Activated T-helper 9 cell treated with anti-CD3 and anti-CD28 coated beads, Interleukin-2, amount 50 U/mL, for 16 hours (primary cell): ENCODE measurements around the gene MAP2K3.
"Not testable (repeated sequence)": the region's sequence is repeated elsewhere in the genome, so short reads cannot be mapped to it uniquely, and the experiment has no call there.

Experiments
- DNase-seq: peaks from one replicate; pipeline ENCODE4 v3.0.0-alpha.2; 2020; ENCODE audit warnings: low read depth

Gene MAP2K3

GRCh38 chr17:21328778-21329177 is 44.3 kb downstream of the MAP2K3 start:
- not testable (repeated sequence) for DNase-seq

DNA sequence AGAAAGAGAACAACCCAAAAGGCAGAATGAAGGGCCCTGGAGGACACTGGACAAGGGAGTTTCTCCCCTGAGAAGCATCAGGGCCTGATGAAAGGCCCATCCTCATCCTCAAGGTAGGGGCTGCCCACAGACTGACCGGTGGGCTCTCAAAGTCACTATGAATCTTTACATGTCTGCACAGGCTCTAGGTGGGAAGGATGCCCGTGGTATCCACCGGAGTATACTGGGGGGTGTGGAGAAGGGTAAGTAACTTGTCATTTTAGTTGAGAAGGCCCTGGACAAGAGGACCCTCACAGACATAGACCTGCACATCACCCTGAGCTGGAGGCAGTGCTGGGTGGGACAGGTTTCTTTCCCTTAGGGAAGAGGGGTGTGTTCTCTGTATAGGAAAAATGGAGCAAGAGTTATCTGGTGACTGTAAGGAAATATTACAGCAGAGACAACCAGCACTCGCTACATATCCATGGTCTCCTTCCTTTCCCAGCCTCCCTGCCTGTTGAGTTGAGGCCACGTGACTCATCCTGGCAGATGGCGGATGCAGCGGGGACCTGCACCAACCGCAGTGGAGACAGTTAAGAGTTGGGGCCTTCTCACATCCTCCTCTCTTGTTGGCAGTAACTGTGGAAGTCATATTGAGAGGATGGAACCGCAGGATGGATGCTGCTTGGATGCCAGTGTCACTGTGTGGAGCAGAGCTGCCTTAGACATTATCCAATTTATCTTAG is 46.1 kb downstream of the MAP2K3 start:
- DNase-seq, result no peak

GRCh38 chr17:21336541-21337294 is 52.2 kb downstream of the MAP2K3 start:
- DNase-seq, result not testable (repeated sequence)

GRCh38 chr17:21337981-21338625 is 53.6 kb downstream of the MAP2K3 start:
- DNase-seq, result not testable (repeated sequence)

DNA sequence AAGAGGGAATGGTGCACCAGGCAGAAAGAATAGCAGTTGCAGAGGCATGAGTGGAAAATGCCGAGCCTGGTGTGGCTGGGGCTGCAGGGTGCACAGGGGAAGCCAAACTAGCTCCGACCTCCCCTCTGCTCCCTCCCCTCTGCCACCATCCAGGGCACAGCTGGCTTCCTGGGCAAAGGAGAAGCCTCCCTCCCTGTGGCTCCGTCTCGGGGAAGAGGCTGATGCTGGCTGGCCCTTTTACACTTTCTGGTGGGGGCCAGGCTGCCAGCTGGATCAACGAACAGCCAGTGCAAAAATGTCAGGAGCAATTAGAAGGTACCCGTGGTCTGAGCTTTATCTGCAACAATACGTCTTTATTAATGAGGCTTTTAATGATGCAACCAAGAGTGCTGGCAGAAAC is 54.5 kb downstream of the MAP2K3 start:
- no peak for DNase-seq

GRCh38 chr17:21339571-21339970 is 55.1 kb downstream of the MAP2K3 start:
- DNase-seq, result not testable (repeated sequence)

DNA sequence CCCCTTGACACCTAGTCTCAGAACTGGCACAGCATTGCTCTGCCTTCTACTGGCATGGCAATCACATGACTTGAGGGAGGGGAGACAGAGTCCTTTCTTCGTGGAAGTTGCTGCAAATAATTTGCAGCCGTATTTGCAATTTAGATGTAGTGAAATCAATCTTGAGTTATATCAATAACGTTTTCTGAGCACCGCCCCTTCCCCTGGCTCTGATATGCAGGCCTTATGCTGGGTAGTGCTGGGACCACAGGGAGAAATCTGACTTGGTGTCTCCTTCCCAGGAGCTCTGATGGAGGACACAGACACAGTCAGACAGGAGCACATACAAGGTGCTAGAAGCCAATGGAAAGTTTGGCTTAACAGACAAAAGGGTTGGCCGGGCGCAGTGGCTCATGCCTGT is 55.9 kb downstream of the MAP2K3 start:
- not testable (repeated sequence) for DNase-seq

- not testable (repeated sequence) for DNase-seq
These were observed 56.8 kb downstream of the MAP2K3 start for GRCh38 chr17:21341279-21341678.

GRCh38 chr17:21341925-21342540 is 57.5 kb downstream of the MAP2K3 start:
- not testable (repeated sequence) for DNase-seq

DNA sequence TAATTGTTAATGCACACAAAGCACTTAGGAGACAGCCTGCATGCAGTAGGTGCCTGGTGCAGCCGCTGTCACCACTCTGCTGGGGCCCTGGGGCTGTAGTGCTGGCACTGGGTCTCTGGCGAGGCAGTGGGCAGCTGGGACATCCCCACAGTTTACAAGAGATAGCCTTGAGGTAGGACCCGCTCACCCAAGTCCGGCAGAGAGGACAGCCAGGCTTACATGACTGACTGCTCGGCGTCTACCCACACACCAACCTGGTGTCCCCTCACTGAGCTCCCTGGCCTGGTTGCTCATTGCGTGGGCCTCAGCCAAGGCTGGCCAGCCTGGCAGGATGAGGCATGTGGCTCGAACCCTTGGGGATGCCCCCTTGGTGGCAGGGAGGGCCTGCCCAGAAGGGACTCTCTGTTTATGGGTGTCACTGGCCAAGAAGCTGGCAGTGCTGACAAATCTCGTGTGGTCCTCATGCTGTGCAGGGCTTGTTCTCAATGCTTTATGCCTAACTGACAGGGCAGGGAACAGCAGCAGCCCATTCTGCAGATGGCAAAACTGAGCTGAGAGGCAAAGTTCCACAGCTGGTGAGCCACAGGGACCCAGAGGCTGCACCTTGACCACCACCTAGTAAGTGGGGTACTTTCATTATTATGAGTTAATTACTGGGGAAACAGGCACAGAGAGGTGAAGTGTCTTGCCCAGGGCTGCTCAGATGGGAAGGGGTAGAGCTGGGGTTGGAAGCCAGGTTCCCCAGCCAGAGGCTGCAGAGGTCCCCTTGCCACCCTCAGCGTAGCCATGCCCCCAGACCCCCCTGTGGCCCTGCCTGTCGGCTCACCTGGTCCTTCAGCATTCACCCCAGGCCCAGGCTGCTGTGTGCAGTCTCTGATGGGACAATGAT is 58.8 kb downstream of the MAP2K3 start:
- DNase-seq, result not testable (repeated sequence)

DNA sequence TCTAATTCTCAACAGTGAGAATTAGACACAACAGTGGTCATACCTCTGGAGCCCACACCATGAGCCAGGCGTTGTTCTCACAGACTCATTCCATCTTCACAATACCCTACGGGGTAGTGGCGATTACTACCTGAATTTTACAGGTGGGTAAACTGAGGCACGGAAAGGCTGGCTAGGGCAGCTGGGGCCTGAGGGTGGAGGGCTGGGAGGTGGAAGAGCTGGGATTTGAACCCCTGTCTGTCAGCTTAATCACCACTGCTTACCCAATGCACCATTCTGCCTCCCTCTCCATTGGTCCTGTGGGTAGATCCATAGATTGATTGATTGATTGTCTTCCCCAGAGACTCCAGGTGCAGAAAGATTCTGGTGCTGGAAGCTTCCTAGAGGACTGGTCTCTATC is 60.3 kb downstream of the MAP2K3 start:
- DNase-seq, result not testable (repeated sequence)

- no peak for DNase-seq
These were observed 60.7 kb downstream of the MAP2K3 start for GRCh38 chr17:21345236-21345635.

DNA sequence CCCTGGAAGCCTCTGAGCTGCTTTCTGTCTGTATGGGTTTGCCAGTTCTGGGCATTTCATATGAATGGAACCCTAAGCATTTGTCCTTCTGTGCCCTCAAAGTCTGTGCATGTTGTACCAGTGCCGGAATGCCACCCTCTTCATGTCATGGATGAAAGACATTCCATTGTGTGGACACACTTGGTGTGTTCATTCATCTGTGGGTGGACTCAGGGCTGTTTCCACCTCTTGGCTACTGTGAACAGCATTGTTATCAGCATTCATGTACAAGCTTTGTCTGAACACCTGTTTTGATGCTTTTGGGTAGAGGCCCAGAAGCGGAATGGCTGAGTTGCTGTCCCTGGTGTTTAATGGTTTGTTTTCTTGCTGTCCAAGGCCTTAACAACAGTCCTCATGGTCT is 61.6 kb downstream of the MAP2K3 start:
- DNase-seq, result not testable (repeated sequence)

DNA sequence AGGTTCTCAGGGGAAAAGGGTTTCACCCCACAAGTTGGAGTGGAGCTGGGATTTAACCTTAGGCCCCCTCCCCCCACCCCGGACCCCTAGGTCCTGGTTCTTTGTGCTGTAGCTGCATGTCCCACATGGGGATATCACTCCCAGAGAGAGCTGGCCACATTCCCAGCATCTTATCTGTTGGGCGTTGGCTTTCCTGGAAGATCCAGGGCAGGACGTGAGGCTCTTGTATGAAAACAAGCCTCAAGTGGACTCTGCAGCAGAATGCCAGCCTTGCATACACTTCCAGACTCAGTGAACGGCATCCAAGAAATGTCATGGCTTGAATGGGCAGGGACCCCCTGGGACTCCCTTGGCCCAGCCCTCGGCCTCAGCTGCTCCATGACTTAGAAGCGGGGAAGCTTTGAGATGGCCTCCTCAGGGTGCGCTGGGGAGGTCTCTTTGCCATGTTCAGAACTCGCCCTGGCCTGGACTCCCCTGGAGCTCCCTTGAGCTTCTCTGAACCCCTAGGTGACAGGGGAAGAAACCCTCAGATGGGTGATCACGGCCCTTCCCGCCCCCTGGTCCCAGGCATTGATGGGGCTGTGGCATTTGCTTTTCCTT is 62.2 kb downstream of the MAP2K3 start:
- not testable (repeated sequence) for DNase-seq

- not testable (repeated sequence) for DNase-seq
These were observed 63.1 kb downstream of the MAP2K3 start for GRCh38 chr17:21347660-21348059.

GRCh38 chr17:21348081-21348925 is 63.8 kb downstream of the MAP2K3 start:
- DNase-seq, result not testable (repeated sequence)

GRCh38 chr17:21348926-21349261 is 64.4 kb downstream of the MAP2K3 start:
- DNase-seq, result not testable (repeated sequence)

DNA sequence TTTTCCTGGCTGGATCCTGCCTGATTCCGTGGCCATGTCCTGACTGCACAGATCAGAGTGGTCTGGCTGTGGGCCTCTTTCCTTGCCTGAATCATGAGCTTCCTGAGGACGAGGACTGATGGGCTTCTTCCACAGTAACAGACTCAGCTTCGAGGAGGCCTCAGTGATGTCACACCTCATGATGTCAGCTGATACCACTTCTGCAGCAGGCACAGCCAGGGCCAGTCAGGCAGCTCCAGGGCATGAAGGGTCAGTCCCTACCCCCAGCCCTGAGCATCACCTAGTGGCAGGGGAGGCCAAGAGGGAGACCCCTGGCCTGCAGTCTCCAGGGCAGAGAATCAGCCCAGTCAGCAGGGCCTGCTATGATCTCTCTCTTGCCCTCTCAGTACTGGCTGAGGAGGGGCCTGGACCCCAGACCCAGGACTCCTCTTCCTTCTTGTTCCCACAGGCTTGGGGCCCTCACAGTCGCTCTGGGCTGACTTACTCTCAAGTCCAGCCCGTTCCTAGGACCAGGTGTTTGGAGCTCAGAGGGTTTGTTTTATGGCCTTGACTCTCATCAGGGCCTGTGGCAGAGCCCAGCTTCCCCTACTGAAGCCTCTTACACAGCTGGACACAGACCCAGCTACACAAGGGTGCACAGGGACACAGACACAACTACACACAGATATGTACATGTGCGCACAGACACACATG is 65.0 kb downstream of the MAP2K3 start:
- not testable (repeated sequence) for DNase-seq

DNA sequence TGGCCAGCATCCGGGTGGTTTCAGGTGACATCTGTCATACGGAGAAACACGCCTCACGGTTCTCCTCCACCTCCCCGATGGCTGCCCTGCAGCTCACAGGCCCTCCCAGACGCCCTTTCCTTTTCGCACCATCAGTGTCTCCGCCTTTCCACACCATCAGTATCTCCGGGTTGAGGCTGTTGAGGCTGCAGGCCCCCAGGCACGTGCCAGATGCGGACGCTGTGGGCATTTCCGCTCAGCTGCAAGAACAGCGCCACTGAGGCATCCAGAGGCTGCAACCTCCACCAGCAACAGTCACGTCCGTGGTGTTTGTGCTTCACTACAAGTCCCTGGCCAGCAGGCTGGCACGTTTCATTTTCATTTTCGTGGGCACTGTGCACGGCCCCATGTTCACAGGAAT is 66.0 kb downstream of the MAP2K3 start:
- not testable (repeated sequence) for DNase-seq
